GM23338 (cell line): ENCODE data around the gene SERTAD3. TPM values are rescaled to one million over a fixed set of nuclear protein-coding genes. Genes with fewer than 3 reads are reported as not detected.

ENCODE experiments used
- ATAC-seq: fragments of 200-7000 bp; cut with Tn5 transposase; 3 replicates; pipeline ENCODE4 v1.9.1; 2020
- DNase-seq: peaks from one replicate; pipeline ENCODE4 v3.0.0-alpha.2; 2015; ENCODE audit warnings: low spot score
- H2AFZ ChIP-seq: fragments of 200-600 bp; sonication (generic); 2 replicates; pipeline ENCODE4 v1.8.0; 2016; ENCODE audit warnings: antibody characterized with exemption, mild to moderate bottlenecking, moderate library complexity
- H3F3A ChIP-seq: fragments of 200-600 bp; sonication (generic); replicated peaks from 2 replicates; pipeline ENCODE4 v1.8.0; 2017; ENCODE audit warnings: antibody characterized with exemption, mixed run types, low read depth
- H3K27ac ChIP-seq: fragments of 200-600 bp; sonication (generic); 2 replicates; pipeline ENCODE4 v1.6.1; 2016; ENCODE audit warnings: low read depth
- H3K27me3 ChIP-seq: fragments of 200-600 bp; sonication (generic); 2 replicates; pipeline ENCODE4 v1.8.0; 2016; ENCODE audit warnings: mild to moderate bottlenecking, mixed run types, moderate library complexity; ENCODE audit not compliant: insufficient read depth
- H3K36me3 ChIP-seq: fragments of 200-600 bp; sonication (generic); 2 replicates; pipeline ENCODE4 v1.8.0; 2016; ENCODE audit warnings: mild to moderate bottlenecking; ENCODE audit not compliant: insufficient read depth
- H3K4me1 ChIP-seq: fragments of 200-600 bp; sonication (generic); 2 replicates; pipeline ENCODE4 v1.8.0; 2016; ENCODE audit warnings: mild to moderate bottlenecking, moderate library complexity; ENCODE audit not compliant: insufficient read depth
- H3K4me2 ChIP-seq: fragments of 200-600 bp; sonication (generic); 2 replicates; pipeline ENCODE4 v1.7.1; 2017; ENCODE audit warnings: mixed run types
- H3K4me3 ChIP-seq: fragments of 200-600 bp; sonication (generic); 2 replicates; pipeline ENCODE4 v1.6.1; 2016; ENCODE audit warnings: mixed run types
- H3K79me2 ChIP-seq: fragments of 200-600 bp; sonication (generic); replicated peaks from 2 replicates; pipeline ENCODE4 v1.8.0; 2017; ENCODE audit warnings: mild to moderate bottlenecking; ENCODE audit not compliant: insufficient read depth
- H3K9me2 ChIP-seq: fragments of 200-600 bp; sonication (generic); 2 replicates; pipeline ENCODE4 v1.8.0; 2017; ENCODE audit not compliant: insufficient read depth
- H4K20me1 ChIP-seq: fragments of 200-600 bp; sonication (generic); replicated peaks from 2 replicates; pipeline ENCODE4 v1.8.0; 2017; ENCODE audit warnings: mild to moderate bottlenecking; ENCODE audit not compliant: insufficient read depth
- H3K27ac Mint-ChIP-seq: 2 replicates; pipeline ENCODE4 v1.8.0; 2020; ENCODE audit warnings: inconsistent platforms, mild to moderate bottlenecking, moderate library complexity, mixed read lengths
- H3K27me3 Mint-ChIP-seq: 3 replicates; pipeline ENCODE4 v1.8.0; 2022; ENCODE audit warnings: low read depth, mild to moderate bottlenecking, moderate library complexity, mixed read lengths, inconsistent platforms; ENCODE audit not compliant: insufficient read depth, poor library complexity
- H3K36me3 Mint-ChIP-seq: 3 replicates; pipeline ENCODE4 v1.8.0; 2021; ENCODE audit warnings: low read depth, mild to moderate bottlenecking, inconsistent platforms, moderate library complexity, mixed read lengths
- H3K4me1 Mint-ChIP-seq: 3 replicates; pipeline ENCODE4 v1.8.0; 2020; ENCODE audit warnings: mild to moderate bottlenecking, inconsistent platforms, mixed read lengths
- H3K4me3 Mint-ChIP-seq: 3 replicates; pipeline ENCODE4 v1.8.0; 2021; ENCODE audit warnings: moderate library complexity, mild to moderate bottlenecking, inconsistent platforms, mixed read lengths
- H3K9me3 Mint-ChIP-seq: 3 replicates; pipeline ENCODE4 v1.8.0; 2020; ENCODE audit warnings: moderate library complexity, mild to moderate bottlenecking, inconsistent platforms, mixed read lengths
- CREB1 ChIP-seq: fragments of 250-450 bp; sonication (Bioruptor Pico); IDR thresholded peaks from 2 replicates; pipeline ENCODE4 v1.5.0; 2020; ENCODE audit warnings: low read depth, mild to moderate bottlenecking, moderate library complexity
- CTCF ChIP-seq, 2 experiments: fragments of 200-600 bp in 1 of 2; sonication (generic) in 1 of 2; conservative IDR thresholded peaks; 2 replicates each; pipeline versions ENCODE4 v1.5.1 to v1.6.1; 2016 to 2017; ENCODE audit warnings: antibody characterized with exemption in 2 of 2, low read depth in 2 of 2, mild to moderate bottlenecking in 2 of 2, moderate library complexity in 1 of 2
- ETS1 ChIP-seq: IDR thresholded peaks from 2 replicates; pipeline ENCODE4 v1.6.1; 2016; ENCODE audit warnings: antibody characterized with exemption
- EZH2 ChIP-seq: fragments of 200-600 bp; sonication (generic); IDR thresholded peaks from one replicate; pipeline ENCODE4 v1.8.0; 2017; ENCODE audit warnings: antibody characterized with exemption, mild to moderate bottlenecking, low read depth; ENCODE audit not compliant: unreplicated experiment
- EZH2phosphoT487 ChIP-seq: fragments of 200-600 bp; sonication (generic); IDR thresholded peaks from one replicate; pipeline ENCODE4 v1.8.1; 2018; ENCODE audit warnings: antibody characterized with exemption; ENCODE audit not compliant: unreplicated experiment
- JUNB ChIP-seq: IDR thresholded peaks from one replicate; pipeline ENCODE4 v1.6.1; 2016; ENCODE audit warnings: antibody characterized with exemption; ENCODE audit not compliant: unreplicated experiment
- NANOG ChIP-seq: IDR thresholded peaks from 2 replicates; pipeline ENCODE4 v1.6.1; 2016; ENCODE audit warnings: antibody characterized with exemption, borderline replicate concordance
- POLR2AphosphoS5 ChIP-seq: IDR thresholded peaks from 2 replicates; pipeline ENCODE4 v1.6.1; 2016; ENCODE audit warnings: antibody characterized with exemption, low read depth
- REST ChIP-seq: IDR thresholded peaks from one replicate; pipeline ENCODE4 v1.6.1; 2018; ENCODE audit warnings: antibody characterized with exemption; ENCODE audit not compliant: unreplicated experiment
- STAT1 ChIP-seq: IDR thresholded peaks from one replicate; pipeline ENCODE4 v1.6.1; 2016; ENCODE audit warnings: antibody characterized with exemption; ENCODE audit not compliant: unreplicated experiment
- ZNF114 ChIP-seq: fragments of 250-450 bp; sonication (Bioruptor Pico); IDR thresholded peaks from 2 replicates; pipeline ENCODE4 v1.5.0; 2020; ENCODE audit warnings: mild to moderate bottlenecking, moderate library complexity
- ZNF331 ChIP-seq: fragments of 250-450 bp; sonication (Bioruptor Pico); IDR thresholded peaks from 2 replicates; pipeline ENCODE4 v1.5.0; 2020; ENCODE audit warnings: low read depth, mild to moderate bottlenecking, moderate library complexity
- ZNF462 ChIP-seq: fragments of 250-450 bp; sonication (Bioruptor Pico); IDR thresholded peaks from 2 replicates; pipeline ENCODE4 v1.5.0; 2020; ENCODE audit warnings: mild to moderate bottlenecking, moderate library complexity
- polyA plus RNA-seq: library from polyadenylated mRNA; unstranded; fragments of >200 nt; fragmentation: Nextera tagmentation; extraction: Ambion mirVana; gene quantifications from 2 replicates; pipeline ENCODE4 v1.2.1, GENCODE V29; 2016
- total RNA-seq: library from RNA; depleted of rRNA; stranded (reverse); fragments of >200 nt; shearing (Covaris generic); gene quantifications from 2 replicates; pipeline ENCODE4 v1.2.3, GENCODE V29; 2014

Gene SERTAD3
- total and polyA plus RNA-seq, 2 experiments from 2014 or later: 15.4 to 24.1 TPM

GRCh38 chr19:40422748-40423566 is 21.2 kb downstream of the SERTAD3 start:
- no peaks in the 10 kb centered on the region for H4K20me1 ChIP-seq
- 0 out of 2 replicates have a peak, but pooled peaks cover 2% of the 10 kb centered on the region for H3F3A ChIP-seq
- no peak overlapping the region for H3K4me2 ChIP-seq
- H3K9me2 ChIP-seq: no peaks in the 10 kb centered on the region
- Mint-ChIP-seq H3K4me3 (0 out of 3 replicates have a peak overlapping the region, but pooled peaks have one; percentile 8), H3K27me3 (peaks cover 11% of the 10 kb centered on the region), H3K9me3 (peaks cover 3% of the 10 kb centered on the region; the same call in 1 of the 3 replicates), H3K36me3 (peaks cover 12% of the 10 kb centered on the region), H3K4me1 (peaks cover 15% of the 10 kb centered on the region), H3K27ac (no peak overlapping the region)
- H3K4me3 ChIP-seq: no peak overlapping the region
- no peak for DNase-seq
- H3K4me1 ChIP-seq: peaks cover 17% of the 10 kb centered on the region
- H3K27me3 ChIP-seq: no peaks in the 10 kb centered on the region
- TF ChIP-seq EZH2phosphoT487: no peak
- TF ChIP-seq ZNF114 (CRISPR knock-in tag): no peak
- no peak for TF ChIP-seq CTCF (conservative IDR thresholded peaks at IDR 0.05; ENCODE audit: low read depth in 2 of 2)
- TF ChIP-seq EZH2: no peak
- no peak for TF ChIP-seq STAT1
- TF ChIP-seq POLR2AphosphoS5: no peak
- TF ChIP-seq CREB1 (CRISPR knock-in tag): no peak
- no peak for TF ChIP-seq NANOG
- no peak for TF ChIP-seq JUNB
- TF ChIP-seq ETS1: no peak
- TF ChIP-seq ZNF462 (CRISPR knock-in tag): no peak
- no peak for TF ChIP-seq ZNF331 (CRISPR knock-in tag)
- TF ChIP-seq REST: no peak
- H3K79me2 ChIP-seq: no peaks in the 10 kb centered on the region; the same call in none of the 2 replicates
- no peak for ATAC-seq
- no peak overlapping the region for H2AFZ ChIP-seq
- no peaks in the 10 kb centered on the region for H3K36me3 ChIP-seq
- no peak overlapping the region for H3K27ac ChIP-seq
